Large intestine (tissue), 3 donors: ENCODE results near the gene TENM4. TPM values are rescaled to one million over a fixed set of nuclear protein-coding genes. Genes with fewer than 3 reads are reported as not detected.
A peak's percentile ranks its signal among the peaks of the same experiment; 100 is the strongest.

Experiments
- DNase-seq, 2 donors: peaks; one replicate each; pipeline versions ENCODE4 v3.0.0 to v3.0.0-alpha.2; 2013
- H3K27ac ChIP-seq: one replicate; pipeline ENCODE4 v1.5.1; 2013; ENCODE audit warnings: low read length
- H3K27me3 ChIP-seq: 2 replicates; pipeline ENCODE4 v1.6.1; 2013; ENCODE audit warnings: low read length; ENCODE audit not compliant: control insufficient read depth, insufficient read depth
- H3K36me3 ChIP-seq: 2 replicates; pipeline ENCODE4 v1.6.1; 2013; ENCODE audit warnings: low read length; ENCODE audit not compliant: control insufficient read depth, insufficient read depth
- H3K4me1 ChIP-seq: one replicate; pipeline ENCODE4 v1.6.1; 2013; ENCODE audit warnings: low read length; ENCODE audit not compliant: control insufficient read depth, insufficient read depth
- H3K4me3 ChIP-seq: one replicate; pipeline ENCODE4 v1.5.1; 2013; ENCODE audit warnings: low read length
- H3K9me3 ChIP-seq: one replicate; pipeline ENCODE4 v1.6.1; 2013; ENCODE audit warnings: mild to moderate bottlenecking, low read depth, low read length, moderate library complexity; ENCODE audit not compliant: control insufficient read depth
- WGBS: methylation state at CpG from one replicate; pipeline ENCODE4 v1.1.5; 2013; ENCODE audit warnings: low lambda C conversion rate; ENCODE audit not compliant: insufficient coverage; 5-methylcytosine and 5-hydroxymethylcytosine counted together
- polyA plus RNA-seq: library from polyadenylated mRNA; unstranded; fragments of 120-200 nt; gene quantifications from one replicate; pipeline ENCODE4 v1.2.1, GENCODE V29; 2013

TENM4 gene
- polyA plus RNA-seq, 1 donor, result 2.1 TPM

DNA sequence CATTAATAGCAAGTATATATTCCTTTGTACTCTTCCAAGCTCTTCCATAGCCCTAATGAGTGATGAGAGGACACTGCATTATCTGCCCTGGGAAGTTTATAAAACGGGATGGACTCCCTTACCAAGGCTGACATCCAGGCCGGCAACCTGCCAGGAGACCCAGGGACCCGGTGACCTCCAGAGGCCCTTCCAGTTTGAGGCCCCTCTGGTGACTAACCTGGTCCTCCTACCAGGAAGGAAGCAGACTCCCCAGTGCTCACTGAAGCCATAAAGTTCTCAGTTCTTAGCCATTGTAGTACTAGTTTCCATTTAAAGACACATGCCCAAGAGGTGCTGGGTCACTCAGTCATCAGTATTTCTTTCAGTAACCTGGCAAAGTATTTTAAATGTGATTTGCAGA, 345.4 kb downstream of the TENM4 start:
- H3K27ac ChIP-seq, result no peak overlapping the region
- DNase-seq, result no peak
- no peaks in the 10 kb centered on the region for H3K36me3 ChIP-seq
- no peaks in the 10 kb centered on the region for H3K4me1 ChIP-seq
- no peaks in the 10 kb centered on the region for H3K9me3 ChIP-seq
- no CpG with 5 or more reads among the region's 3 CpGs for WGBS
- H3K4me3 ChIP-seq, result no peak overlapping the region
- no peaks in the 10 kb centered on the region for H3K27me3 ChIP-seq

DNA sequence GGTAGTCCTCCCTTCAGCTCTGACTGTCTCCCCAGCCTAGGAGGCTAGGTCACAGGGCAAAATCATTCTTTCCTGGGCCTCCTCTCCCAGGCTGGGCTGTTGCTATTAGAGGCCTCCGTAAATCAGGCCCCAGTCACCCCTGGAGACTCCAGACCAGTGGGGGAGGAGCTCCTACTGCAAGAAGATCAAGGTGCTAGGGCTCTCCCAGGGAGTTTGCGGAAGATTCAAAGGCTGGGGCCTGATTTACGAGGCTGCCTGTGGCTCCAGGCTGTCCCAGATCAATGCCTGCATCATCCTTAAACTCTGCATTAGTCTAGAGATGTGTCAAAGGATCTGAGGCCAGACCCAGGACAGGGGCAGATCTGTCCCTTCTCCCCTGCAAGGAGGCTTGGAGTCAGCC, 346.2 kb downstream of the TENM4 start:
- no peak overlapping the region for H3K4me3 ChIP-seq
- DNase-seq, result no peak
- WGBS, result no CpG with 5 or more reads among the region's 3 CpGs
- no peak overlapping the region for H3K27ac ChIP-seq
- no peaks in the 10 kb centered on the region for H3K36me3 ChIP-seq
- H3K27me3 ChIP-seq, result no peaks in the 10 kb centered on the region
- no peaks in the 10 kb centered on the region for H3K9me3 ChIP-seq
- no peaks in the 10 kb centered on the region for H3K4me1 ChIP-seq

DNA sequence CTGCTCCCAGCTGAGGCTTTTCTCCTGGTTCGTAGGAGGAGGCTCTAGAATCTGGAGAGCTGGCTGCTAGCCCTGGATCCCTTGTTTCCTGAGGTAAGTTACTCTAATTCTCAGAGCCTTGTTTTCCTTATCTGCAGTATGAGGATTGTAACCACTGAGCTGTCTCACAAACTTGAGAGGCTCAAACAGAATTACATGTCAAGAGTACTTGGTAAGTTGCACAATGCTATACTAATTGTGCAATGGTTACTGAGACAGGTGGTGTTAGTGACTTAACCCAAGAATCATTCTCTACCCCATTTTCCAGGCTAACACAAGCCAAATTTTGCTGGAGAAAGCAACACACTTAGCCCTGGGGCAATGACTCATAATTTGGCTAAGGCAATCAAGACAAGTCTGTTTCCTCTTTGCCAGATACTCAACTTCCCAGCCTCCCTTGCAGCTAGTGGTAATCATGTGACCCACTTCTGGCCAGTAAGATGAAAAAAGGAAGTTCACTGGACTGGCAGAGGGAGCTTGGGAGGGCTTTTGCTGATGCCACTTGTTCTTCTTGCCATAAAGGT, 348.0 kb downstream of the TENM4 start:
- Histone ChIP-seq H3K27me3 (no peaks in the 10 kb centered on the region), H3K9me3 (no peaks in the 10 kb centered on the region), H3K27ac (no peak overlapping the region), H3K36me3 (no peaks in the 10 kb centered on the region), H3K4me1 (no peaks in the 10 kb centered on the region), H3K4me3 (no peak overlapping the region)
- DNase-seq, result no peak
- no CpG with 5 or more reads among the region's 1 CpG for WGBS

DNA sequence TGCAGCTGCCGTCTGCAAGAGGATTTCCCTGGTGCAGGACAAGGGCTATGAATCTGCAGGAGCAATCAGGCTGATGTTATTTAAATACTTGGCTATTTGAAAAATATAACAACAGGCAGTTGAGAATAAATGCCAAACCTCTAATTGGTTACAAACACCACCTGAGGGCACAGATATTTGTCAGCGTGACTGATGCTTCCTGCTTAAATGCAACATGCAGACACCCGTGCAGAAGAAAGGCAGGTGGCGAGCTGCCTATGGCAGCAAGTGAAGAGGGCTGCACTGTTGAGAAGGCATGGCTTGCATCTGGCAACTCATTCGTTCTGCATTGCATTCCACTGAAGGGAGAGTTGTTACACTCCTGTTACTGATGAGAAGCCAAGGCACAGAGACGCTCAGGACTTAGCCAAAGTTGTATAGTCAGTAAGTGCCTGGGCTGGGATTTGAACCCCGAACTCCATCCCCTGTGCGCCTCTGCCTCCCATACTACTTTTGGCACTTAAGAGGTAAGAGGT, 350.6 kb downstream of the TENM4 start:
- Histone ChIP-seq H3K36me3 (no peaks in the 10 kb centered on the region), H3K27ac (no peak overlapping the region), H3K27me3 (no peaks in the 10 kb centered on the region), H3K4me1 (peaks cover 5% of the 10 kb centered on the region), H3K9me3 (no peaks in the 10 kb centered on the region), H3K4me3 (no peak overlapping the region)
- DNase-seq, result no peak
- WGBS, result no CpG with 5 or more reads among the region's 8 CpGs

DNA sequence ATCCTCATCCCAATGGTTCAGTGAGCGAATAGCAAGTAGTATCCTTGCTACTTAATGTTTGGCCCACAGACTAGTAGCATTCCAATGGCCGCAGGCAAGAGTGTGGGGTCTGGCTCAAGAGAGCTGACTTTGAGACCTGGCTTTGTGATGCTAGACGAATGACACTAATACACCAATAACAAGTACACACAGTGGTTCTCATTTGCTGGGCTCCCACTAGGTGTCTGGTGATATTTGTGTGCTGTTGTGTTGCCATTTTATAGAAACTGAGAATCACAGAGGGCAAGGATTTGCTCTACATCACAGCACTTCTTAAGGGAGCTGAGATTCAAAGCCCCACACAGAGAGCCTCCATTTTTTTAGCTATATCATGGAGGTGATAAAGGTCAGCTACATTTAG, 351.2 kb downstream of the TENM4 start:
- no CpG with 5 or more reads among the region's 3 CpGs for WGBS
- DNase-seq, result no peak
- Histone ChIP-seq H3K4me3 (no peak overlapping the region), H3K27me3 (no peaks in the 10 kb centered on the region), H3K27ac (no peak overlapping the region), H3K36me3 (no peaks in the 10 kb centered on the region), H3K4me1 (peaks cover 5% of the 10 kb centered on the region), H3K9me3 (no peaks in the 10 kb centered on the region)

DNA sequence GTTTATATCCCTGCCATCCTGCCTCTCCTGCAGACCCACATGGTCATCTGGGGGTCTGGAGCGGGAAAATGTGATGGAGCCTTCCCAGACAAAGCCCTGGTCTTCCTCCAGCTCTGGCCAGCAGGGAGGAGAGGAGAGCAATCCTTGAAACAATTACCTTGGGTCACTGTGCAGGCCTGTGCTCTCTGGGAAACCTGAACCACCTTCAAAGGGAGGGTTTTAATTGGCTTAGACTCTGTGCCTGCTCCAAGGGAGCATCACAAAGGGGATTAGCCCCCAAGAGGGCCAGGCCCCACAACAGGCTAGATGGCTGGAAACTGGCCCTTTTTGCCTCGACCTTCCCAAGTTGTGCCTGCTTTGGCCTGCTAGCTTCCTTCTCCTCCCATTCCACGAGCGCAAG, 351.9 kb downstream of the TENM4 start:
- WGBS, result no CpG with 5 or more reads among the region's 4 CpGs
- DNase-seq, result no peak
- Histone ChIP-seq H3K9me3 (no peaks in the 10 kb centered on the region), H3K4me1 (peaks cover 5% of the 10 kb centered on the region), H3K27ac (no peak overlapping the region), H3K36me3 (no peaks in the 10 kb centered on the region), H3K27me3 (no peaks in the 10 kb centered on the region), H3K4me3 (no peak overlapping the region)

DNA sequence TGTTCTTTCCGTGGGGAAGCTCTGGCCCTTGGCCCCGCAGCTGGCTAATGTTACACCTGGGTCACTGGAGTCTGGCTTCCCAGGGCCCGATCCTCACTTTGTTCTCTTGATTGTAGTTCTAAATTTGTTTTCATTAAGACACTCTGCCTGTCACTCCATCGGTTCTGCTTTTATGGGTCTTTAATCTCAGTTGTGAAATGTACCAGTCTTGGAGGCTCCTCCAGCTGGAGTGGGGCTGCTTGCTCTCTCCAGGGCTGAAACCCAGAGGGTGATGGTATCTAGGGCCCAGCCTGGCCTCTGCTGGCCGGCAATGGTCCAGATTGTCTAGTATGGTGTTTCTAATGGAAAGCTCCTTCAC, 352.9 kb downstream of the TENM4 start:
- no peaks in the 10 kb centered on the region for H3K27me3 ChIP-seq
- no peak overlapping the region for H3K27ac ChIP-seq
- no peaks in the 10 kb centered on the region for H3K36me3 ChIP-seq
- DNase-seq, result peak in 1 of 2 donors; percentile 14
- no peak overlapping the region for H3K4me3 ChIP-seq
- H3K4me1 ChIP-seq, result peaks cover 9% of the 10 kb centered on the region
- no CpG with 5 or more reads among the region's 5 CpGs for WGBS
- H3K9me3 ChIP-seq, result no peaks in the 10 kb centered on the region

DNA sequence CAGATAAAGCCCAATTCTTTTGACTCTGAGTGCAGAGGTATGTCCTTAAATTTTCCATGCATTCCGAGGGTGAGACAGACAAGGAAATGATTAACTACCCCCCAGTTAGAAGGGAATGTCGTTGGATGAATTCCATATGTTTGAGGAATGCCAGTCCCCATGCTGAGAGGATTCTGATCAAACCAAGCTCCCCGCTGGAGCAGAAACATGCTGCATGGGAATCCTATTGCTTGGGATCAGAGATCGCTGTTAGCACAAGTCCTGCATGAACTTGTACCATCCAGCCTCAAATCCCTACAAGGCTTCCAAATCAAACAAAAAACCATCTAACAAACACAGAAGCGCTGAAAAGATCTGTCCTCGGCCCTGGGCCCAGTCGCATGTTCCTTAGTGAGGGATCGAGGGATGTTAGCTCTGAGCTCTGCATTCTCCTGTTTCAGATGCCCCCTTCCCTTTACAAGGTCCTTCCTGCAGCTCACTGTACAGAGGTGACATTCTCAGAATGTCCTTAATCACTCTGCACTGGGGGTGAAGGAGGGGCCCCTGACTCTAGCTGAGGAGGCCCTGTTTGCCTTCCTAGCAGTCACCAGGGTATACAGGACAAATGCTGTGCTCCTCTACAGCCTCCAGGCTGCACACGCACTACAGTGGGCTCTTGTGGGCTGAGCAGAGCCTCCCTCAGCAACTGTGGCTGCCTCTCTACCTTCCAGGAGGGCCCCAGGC, 353.4 kb downstream of the TENM4 start:
- WGBS, result no CpG with 5 or more reads among the region's 9 CpGs
- H3K4me3 ChIP-seq, result no peak overlapping the region
- peaks cover 9% of the 10 kb centered on the region for H3K4me1 ChIP-seq
- H3K27me3 ChIP-seq, result no peaks in the 10 kb centered on the region
- H3K27ac ChIP-seq, result no peak overlapping the region
- DNase-seq, result peak in 1 of 2 donors; percentile 18
- H3K36me3 ChIP-seq, result no peaks in the 10 kb centered on the region
- H3K9me3 ChIP-seq, result no peaks in the 10 kb centered on the region

DNA sequence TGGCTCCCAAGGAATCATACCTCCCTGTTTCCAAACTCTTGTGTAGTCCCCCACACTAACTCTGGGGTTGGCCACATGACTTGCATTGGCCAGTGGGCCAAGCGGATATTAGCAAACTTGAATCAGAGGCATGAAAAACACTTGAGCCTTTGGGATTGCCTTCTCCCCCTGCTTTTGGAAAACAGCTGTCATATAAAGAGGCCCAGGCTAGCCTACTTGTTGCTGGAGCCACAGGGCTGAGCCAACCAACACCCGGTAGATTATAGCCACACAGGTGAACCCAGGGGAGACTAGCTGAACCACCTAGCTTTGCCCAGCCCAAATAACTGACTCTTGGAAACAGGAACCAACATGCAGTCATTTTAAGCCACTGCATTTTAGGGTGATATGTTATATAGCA, 354.8 kb downstream of the TENM4 start:
- H3K27me3 ChIP-seq, result no peaks in the 10 kb centered on the region
- no peak overlapping the region for H3K27ac ChIP-seq
- WGBS, result no CpG with 5 or more reads among the region's 2 CpGs
- DNase-seq, result no peak
- H3K4me1 ChIP-seq, result peaks cover 9% of the 10 kb centered on the region
- no peak overlapping the region for H3K4me3 ChIP-seq
- H3K36me3 ChIP-seq, result no peaks in the 10 kb centered on the region
- no peaks in the 10 kb centered on the region for H3K9me3 ChIP-seq

DNA sequence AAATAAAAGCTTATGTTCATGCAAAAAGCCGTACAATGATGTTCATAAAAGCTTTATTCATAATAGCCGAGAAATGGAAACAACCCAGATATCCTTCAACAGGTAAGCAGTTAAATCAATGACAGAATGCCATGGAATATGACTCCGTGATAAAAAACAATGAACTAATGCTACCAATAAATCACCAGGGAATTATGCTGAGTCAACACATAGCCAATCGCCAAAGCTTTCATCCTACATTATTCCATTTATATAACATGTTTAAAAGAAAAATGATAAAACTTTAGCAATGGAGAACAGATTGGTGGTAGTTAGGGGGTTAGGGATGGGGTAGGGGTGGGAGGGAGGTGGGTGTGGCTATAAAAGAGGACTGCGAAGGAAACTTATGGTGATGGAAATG, 356.4 kb downstream of the TENM4 start:
- no peaks in the 10 kb centered on the region for H3K9me3 ChIP-seq
- no peaks in the 10 kb centered on the region for H3K36me3 ChIP-seq
- H3K4me3 ChIP-seq, result no peak overlapping the region
- no peak overlapping the region for H3K27ac ChIP-seq
- 92% methylated on average over 2 of the region's 5 CpGs for WGBS
- no peak for DNase-seq
- H3K4me1 ChIP-seq, result peaks cover 9% of the 10 kb centered on the region
- no peaks in the 10 kb centered on the region for H3K27me3 ChIP-seq

DNA sequence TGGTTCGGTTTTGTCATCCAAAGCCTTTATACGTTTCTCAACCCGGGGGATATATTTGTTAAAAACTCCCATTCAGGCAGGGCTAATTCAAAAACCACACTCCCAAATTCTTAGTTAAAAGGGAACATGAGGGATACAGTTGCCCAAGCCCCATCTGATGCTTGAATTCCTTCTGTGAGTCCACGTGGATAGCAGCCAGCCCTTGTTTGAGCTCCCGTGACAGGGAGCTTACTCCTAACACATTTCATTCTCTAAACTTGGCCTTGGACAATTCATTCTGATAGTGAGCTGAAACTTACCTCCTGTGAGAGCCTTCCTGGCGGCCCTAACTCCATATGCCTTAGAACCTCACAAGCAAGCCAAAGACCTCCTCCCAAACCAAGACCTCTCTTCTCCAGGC, 357.5 kb downstream of the TENM4 start:
- Histone ChIP-seq H3K9me3 (no peaks in the 10 kb centered on the region), H3K27me3 (no peaks in the 10 kb centered on the region), H3K27ac (no peak overlapping the region), H3K4me3 (no peak overlapping the region), H3K36me3 (no peaks in the 10 kb centered on the region), H3K4me1 (peaks cover 9% of the 10 kb centered on the region)
- no CpG with 5 or more reads among the region's 6 CpGs for WGBS
- DNase-seq, result no peak
